Measurements from ENCODE around the gene HTRA1.

The HTRA1 gene

DNA sequence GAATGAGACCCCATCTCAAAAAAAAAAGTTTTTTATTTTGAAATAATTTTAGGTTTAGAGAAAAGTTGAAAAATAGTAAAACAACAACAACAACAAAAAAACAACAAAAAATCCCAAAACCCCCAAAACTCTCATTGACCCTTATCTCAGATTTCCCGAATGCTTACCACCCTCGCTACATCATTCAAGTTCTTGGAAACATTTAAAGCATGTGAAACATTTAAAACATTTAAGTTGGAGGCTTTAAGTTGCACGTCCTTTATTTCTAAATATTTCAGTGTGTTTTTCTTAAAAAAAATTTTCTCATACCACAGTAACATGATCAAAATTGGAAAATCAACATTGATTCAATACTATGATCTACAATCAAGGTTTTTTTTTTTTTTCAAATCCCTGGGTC, 7.3 kb upstream of the HTRA1 start:
- H3K9ac ChIP-seq = no peak overlapping the region
- H3K36me3 ChIP-seq = no peaks in the 10 kb centered on the region
- TF ChIP-seq Cebpa-rat (IDR thresholded peaks at IDR 0.05) = no peak
- H3K9me3 ChIP-seq = no peaks in the 10 kb centered on the region
- H3K27ac ChIP-seq = no peak overlapping the region
- no peak overlapping the region for H3K4me2 ChIP-seq
- H3K4me1 ChIP-seq = no peaks in the 10 kb centered on the region
- no peaks in the 10 kb centered on the region for H4K20me1 ChIP-seq
- no peaks in the 10 kb centered on the region for H3K27me3 ChIP-seq
- no peak overlapping the region for H3K4me3 ChIP-seq

DNA sequence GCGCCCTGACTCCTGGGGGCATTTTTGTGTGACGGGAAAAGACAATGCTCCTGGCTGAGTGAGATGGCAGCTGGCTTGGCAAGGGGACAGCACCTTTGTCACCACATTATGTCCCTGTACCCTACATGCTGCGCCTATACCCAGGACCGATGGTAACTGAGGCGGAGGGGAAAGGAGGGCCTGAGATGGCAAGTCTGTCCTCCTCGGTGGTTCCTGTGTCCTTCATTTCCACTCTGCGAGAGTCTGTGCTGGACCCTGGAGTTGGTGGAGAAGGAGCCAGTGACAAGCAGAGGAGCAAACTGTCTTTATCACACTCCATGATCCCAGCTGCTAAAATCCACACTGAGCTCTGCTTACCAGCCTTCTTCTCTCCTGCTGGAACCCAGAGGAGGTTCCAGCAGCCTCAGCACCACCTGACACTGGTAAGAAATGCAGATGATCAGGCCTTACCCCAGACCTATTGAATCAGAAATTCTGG, 6.7 kb upstream of the HTRA1 start, which contains the start of gene ARMS2:
TSS of gene ARMS2 (plus strand) at position 51 of the 478 bp plus-strand sequence. CDS start at position 126, 75 bp downstream.
- TF ChIP-seq Cebpa-rat (IDR thresholded peaks at IDR 0.05) = no peak
- Histone ChIP-seq H3K27me3 (no peaks in the 10 kb centered on the region), H3K9me3 (no peaks in the 10 kb centered on the region), H3K4me1 (no peaks in the 10 kb centered on the region), H3K4me3 (no peak within 1 kb of the TSS), H3K4me2 (no peak within 1 kb of the TSS), H3K27ac (no peak within 1 kb of the TSS), H3K9ac (no peak within 1 kb of the TSS), H3K36me3 (no peaks in the 10 kb centered on the region), H4K20me1 (no peaks in the 10 kb centered on the region)

DNA sequence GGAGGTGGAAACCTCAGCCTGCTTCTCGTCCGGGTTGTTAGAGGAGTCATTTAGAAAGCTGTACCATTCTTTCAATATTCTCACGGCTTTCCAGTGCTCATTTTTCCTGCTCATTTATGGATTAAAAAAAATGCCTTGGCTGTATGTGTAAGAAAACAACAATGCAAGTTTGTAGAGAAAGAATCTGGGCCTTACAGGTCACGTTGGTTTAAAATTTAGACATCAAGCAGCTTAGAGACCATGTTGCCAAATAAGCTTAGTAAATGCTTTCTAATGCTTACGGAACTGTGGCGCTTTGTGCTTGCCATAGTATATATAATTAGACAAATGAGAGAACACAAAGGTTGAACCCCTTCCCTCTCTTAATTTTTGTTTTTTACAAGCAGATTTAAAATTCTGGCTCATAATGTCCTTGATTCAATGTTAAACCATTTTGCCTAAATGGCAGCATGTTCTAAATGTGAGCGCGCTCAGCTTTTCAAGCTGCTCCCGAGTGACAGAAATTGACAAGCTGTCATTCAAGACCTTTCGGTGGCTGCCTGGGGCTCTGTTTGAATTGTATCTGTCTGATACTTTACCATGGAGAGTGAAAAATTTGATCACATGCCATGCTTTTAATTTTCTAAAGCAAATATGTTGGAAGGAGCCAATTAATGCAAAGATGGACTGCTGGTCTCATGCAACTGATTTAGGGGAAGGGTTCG, 5.8 kb upstream of the HTRA1 start:
- TF ChIP-seq Cebpa-rat (IDR thresholded peaks at IDR 0.05) = no peak
- Histone ChIP-seq H3K36me3 (no peaks in the 10 kb centered on the region), H3K4me2 (no peak overlapping the region), H4K20me1 (no peaks in the 10 kb centered on the region), H3K4me3 (no peak overlapping the region), H3K27me3 (no peaks in the 10 kb centered on the region), H3K4me1 (no peaks in the 10 kb centered on the region), H3K9ac (no peak overlapping the region), H3K27ac (no peak overlapping the region), H3K9me3 (0 out of 2 replicates have a peak, but pooled peaks cover 3% of the 10 kb centered on the region)

DNA sequence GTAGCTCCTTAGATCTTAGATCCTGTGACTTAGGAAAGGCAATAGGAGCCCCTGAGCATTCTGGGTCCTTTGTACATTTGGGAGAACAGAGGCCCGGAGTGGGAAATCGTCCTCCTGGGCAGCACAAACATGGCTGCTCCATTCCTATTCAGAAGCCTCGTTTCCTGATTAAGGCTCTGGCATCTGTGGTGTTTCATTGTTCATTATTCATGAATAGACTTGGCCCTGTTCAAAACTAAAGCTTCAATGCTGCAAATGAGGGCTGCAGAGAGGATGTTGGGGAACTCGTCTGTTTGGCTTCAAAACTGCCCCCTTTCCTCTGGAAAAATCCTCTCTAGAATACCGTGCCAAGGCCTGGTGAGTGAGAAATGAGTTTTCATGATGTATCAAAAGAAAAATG, 3.4 kb upstream of the HTRA1 start:
- H3K27ac ChIP-seq = no peak overlapping the region
- peaks cover 18% of the 10 kb centered on the region for H3K9me3 ChIP-seq
- H4K20me1 ChIP-seq = no peaks in the 10 kb centered on the region
- no peaks in the 10 kb centered on the region for H3K4me1 ChIP-seq
- no peak for TF ChIP-seq Cebpa-rat (IDR thresholded peaks at IDR 0.05)
- no peak overlapping the region for H3K4me2 ChIP-seq
- no peak overlapping the region for H3K4me3 ChIP-seq
- H3K27me3 ChIP-seq = no peaks in the 10 kb centered on the region
- H3K9ac ChIP-seq = no peak overlapping the region
- H3K36me3 ChIP-seq = no peaks in the 10 kb centered on the region

DNA sequence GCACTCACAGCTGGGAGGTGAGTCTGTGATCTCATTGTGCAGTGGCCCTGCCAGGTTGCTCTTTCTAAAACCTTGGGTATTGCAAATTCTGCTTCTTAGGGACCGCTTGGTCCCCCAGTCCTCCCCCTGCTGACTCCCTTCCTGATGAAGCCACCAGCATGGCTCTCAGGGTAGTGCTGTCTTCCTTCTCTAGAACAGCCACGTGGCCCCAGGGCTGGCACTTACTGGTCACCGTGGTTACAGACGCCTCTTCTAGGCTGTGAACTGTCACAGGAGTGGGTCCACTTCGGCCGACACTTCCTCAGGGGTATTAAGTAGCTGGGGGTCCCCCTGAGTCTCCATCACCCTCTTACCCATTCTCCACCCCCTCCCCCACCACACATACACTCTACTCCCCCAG, 2.7 kb upstream of the HTRA1 start:
- H4K20me1 ChIP-seq = no peaks in the 10 kb centered on the region
- H3K27me3 ChIP-seq = no peaks in the 10 kb centered on the region

DNA sequence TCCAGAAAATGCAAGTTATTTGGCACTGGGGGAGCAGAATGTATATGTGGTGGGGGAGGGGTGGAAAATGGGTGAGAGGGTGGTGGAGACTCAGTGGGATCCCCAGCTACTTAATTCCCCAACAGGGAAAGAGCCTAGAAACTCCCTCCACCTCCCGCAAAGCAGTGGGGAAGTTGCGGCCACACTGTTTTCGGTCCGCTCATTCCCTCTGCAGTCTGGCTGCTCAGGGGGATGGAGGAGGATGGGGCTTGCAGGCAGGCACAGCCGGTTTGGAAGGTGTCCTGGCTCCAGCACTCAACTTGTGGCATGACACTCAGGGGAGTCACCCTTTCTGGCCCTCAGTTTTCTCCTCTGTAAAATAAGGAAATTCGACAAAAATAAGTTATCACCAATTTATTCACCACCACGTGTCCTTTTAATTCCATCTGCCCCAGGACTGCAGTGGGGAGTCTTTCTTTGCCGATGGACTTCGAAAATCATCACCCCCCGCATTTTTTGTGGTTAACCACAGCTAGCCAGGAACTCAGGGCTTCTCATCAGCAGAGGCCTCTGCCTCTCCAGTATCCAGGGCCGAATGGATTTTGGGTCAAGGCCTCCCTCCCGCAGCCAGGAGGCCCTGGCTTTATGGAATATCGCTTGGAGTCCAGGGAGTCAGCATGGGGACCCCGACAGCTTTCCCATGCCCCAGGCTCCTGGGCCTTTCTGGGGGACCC, 1.6 kb upstream of the HTRA1 start:
- Histone ChIP-seq H3K4me3 (no peak overlapping the region), H3K36me3 (no peaks in the 10 kb centered on the region), H3K27me3 (no peaks in the 10 kb centered on the region), H3K4me2 (no peak overlapping the region), H4K20me1 (no peaks in the 10 kb centered on the region), H3K9ac (no peak overlapping the region), H3K9me3 (peaks cover 18% of the 10 kb centered on the region), H3K27ac (no peak overlapping the region), H3K4me1 (no peaks in the 10 kb centered on the region)
- TF ChIP-seq Cebpa-rat (IDR thresholded peaks at IDR 0.05) = no peak

More for the DNA sequence above, 2.7 kb upstream of the HTRA1 start:
- Histone ChIP-seq H3K4me1 (no peaks in the 10 kb centered on the region), H3K9ac (no peak overlapping the region), H3K4me2 (no peak overlapping the region), H3K9me3 (peaks cover 18% of the 10 kb centered on the region), H3K4me3 (no peak overlapping the region), H3K36me3 (no peaks in the 10 kb centered on the region), H3K27ac (no peak overlapping the region)
- no peak for TF ChIP-seq Cebpa-rat (IDR thresholded peaks at IDR 0.05)

DNA sequence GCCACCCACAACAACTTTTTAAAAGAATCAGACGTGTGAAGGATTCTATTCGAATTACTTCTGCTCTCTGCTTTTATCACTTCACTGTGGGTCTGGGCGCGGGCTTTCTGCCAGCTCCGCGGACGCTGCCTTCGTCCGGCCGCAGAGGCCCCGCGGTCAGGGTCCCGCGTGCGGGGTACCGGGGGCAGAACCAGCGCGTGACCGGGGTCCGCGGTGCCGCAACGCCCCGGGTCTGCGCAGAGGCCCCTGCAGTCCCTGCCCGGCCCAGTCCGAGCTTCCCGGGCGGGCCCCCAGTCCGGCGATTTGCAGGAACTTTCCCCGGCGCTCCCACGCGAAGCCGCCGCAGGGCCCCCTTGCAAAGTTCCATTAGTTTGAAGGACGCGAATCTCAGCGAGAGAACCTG, 461 bp upstream of the HTRA1 start:
- Histone ChIP-seq H3K4me1 (no peaks in the 10 kb centered on the region), H3K4me3 (no peak overlapping the region), H3K4me2 (no peak overlapping the region), H3K27ac (no peak overlapping the region), H3K9ac (no peak overlapping the region), H3K27me3 (no peaks in the 10 kb centered on the region), H3K9me3 (peaks cover 18% of the 10 kb centered on the region), H3K36me3 (no peaks in the 10 kb centered on the region), H4K20me1 (no peaks in the 10 kb centered on the region)
- no peak for TF ChIP-seq Cebpa-rat (IDR thresholded peaks at IDR 0.05)

DNA sequence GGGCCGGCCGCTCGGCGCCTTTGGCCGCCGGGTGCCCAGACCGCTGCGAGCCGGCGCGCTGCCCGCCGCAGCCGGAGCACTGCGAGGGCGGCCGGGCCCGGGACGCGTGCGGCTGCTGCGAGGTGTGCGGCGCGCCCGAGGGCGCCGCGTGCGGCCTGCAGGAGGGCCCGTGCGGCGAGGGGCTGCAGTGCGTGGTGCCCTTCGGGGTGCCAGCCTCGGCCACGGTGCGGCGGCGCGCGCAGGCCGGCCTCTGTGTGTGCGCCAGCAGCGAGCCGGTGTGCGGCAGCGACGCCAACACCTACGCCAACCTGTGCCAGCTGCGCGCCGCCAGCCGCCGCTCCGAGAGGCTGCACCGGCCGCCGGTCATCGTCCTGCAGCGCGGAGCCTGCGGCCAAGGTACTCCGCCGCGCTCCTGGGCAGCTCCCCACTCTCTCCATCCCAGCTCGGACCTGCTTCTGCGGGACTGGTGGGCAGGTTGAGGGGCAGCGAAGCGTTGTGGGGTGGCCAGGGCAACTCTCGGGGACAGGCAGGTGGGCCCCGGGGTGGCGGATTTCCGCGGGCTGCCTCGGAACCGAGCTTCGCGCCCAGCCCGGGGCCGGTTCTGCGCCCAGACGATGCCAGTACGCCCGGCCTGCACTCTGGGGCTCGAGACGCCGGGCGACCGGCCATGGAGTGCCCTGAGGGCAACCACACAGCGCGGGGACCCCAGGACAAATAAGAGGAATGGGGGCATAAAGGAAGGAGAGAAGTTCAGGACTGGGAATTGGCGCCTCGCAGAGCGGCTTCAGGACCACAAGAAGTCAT, 578 bp downstream of the HTRA1 start:
- Histone ChIP-seq H3K9ac (no peak overlapping the region), H4K20me1 (no peaks in the 10 kb centered on the region), H3K4me1 (no peaks in the 10 kb centered on the region), H3K4me2 (no peak overlapping the region), H3K9me3 (peaks cover 18% of the 10 kb centered on the region), H3K36me3 (no peaks in the 10 kb centered on the region), H3K27me3 (no peaks in the 10 kb centered on the region), H3K27ac (no peak overlapping the region), H3K4me3 (no peak overlapping the region)
- no peak for TF ChIP-seq Cebpa-rat (IDR thresholded peaks at IDR 0.05)

DNA sequence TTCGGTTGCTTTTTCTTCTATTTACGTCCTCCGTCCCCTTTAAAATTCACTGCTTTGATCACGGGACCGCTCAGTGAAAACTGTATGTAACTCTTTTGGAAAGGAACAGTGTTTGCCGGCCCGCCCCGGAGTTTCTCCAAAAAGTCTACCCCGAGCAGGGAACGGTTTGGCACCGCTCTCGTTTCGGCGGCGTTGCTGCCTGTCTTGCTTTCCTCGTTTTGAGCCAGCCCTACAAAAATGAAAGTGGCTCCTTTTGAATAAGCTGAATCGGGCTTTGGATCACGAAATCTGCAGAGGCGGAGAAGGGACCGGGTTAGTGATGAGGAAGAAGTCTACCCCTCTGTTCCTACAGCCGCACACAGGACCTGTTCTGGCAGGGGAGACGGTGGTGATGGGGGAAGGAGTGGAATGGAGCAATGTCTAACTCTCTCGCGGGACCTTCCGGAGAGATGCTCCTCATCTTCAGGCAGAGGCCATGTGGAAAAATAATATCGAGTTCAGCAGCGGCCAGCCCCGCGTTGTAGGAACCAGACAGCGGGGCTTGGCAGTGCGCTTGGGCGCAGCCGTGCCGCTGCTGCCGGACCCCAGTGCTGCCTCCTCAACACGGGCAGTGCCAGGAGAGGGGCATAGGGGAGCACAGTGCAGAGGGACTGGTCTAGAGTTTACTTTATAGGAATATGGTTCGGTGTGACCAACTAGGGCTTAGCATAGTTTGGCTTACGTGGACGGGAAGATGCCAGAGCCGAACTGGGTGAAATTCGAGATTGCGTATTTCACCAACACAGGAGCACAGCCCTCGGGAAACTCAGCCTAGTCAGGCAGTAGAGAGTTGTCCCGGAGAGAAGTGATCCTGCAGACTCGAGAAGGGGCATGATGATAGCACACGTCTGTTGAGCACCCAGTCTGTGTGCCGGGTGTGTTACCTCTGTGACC, 1.4 kb downstream of the HTRA1 start:
- Histone ChIP-seq H3K9ac (no peak overlapping the region), H3K27ac (no peak overlapping the region), H3K27me3 (no peaks in the 10 kb centered on the region)

More for the DNA sequence above, 1.4 kb downstream of the HTRA1 start:
- Histone ChIP-seq H3K4me1 (no peaks in the 10 kb centered on the region), H3K4me2 (no peak overlapping the region), H3K9me3 (peaks cover 18% of the 10 kb centered on the region), H3K36me3 (no peaks in the 10 kb centered on the region), H4K20me1 (no peaks in the 10 kb centered on the region), H3K4me3 (no peak overlapping the region)
- TF ChIP-seq Cebpa-rat (IDR thresholded peaks at IDR 0.05) = no peak
